ENCODE results near the gene B3GNT4.
"Not testable (repeated sequence)": the region's sequence is repeated elsewhere in the genome, so short reads cannot be mapped to it uniquely, and the experiment has no call there.

The B3GNT4 gene

GRCh38 chr12:122225683-122226365, 22.3 kb downstream of the B3GNT4 start, which contains the start of gene DIABLO:
TSS of gene DIABLO (minus strand) at chr12:122226052. CDS start at chr12:122226014, 38 bp downstream.
- DNase-seq: peak; percentile 97 to 99

- DNase-seq: no peak
Measured at GRCh38 chr12:122226366-122227125, 23.0 kb downstream of the B3GNT4 start.

- no peak for DNase-seq
Measured at GRCh38 chr12:122227341-122227740, 23.8 kb downstream of the B3GNT4 start.

- DNase-seq: no peak
Measured at GRCh38 chr12:122228092-122228491, 24.6 kb downstream of the B3GNT4 start.

- DNase-seq: no peak
Measured at GRCh38 chr12:122230798-122231197, 27.3 kb downstream of the B3GNT4 start.

- DNase-seq: no peak
Measured at GRCh38 chr12:122232691-122233090, 29.2 kb downstream of the B3GNT4 start.

GRCh38 chr12:122235741-122236140, 32.2 kb downstream of the B3GNT4 start:
- DNase-seq: no peak

GRCh38 chr12:122238861-122239260, 35.4 kb downstream of the B3GNT4 start:
- no peak for DNase-seq

- DNase-seq: no peak
Measured at GRCh38 chr12:122243965-122244364, 40.5 kb downstream of the B3GNT4 start.

- no peak for DNase-seq
Measured at GRCh38 chr12:122244565-122245371, 41.3 kb downstream of the B3GNT4 start.

- no peak for DNase-seq
Measured at GRCh38 chr12:122245553-122245952, 42.0 kb downstream of the B3GNT4 start.

GRCh38 chr12:122250047-122250446, 46.5 kb downstream of the B3GNT4 start:
- no peak for DNase-seq

GRCh38 chr12:122250536-122250935, 47.0 kb downstream of the B3GNT4 start:
- no peak for DNase-seq

- not testable (repeated sequence) for DNase-seq
Measured at GRCh38 chr12:122258462-122258861, 55.0 kb downstream of the B3GNT4 start.

Measured in SW 1271 (cell line).